Measurements from ENCODE around the gene HSPB7.

- TF ChIP-seq CTCF (IDR thresholded peaks at IDR 0.05), result no peak
- no peak for TF ChIP-seq EZH2 (IDR thresholded peaks at IDR 0.05)
These were observed 51.5 kb downstream of the HSPB7 start for GRCh38 chr1:15966081-15966955.
